GM18907 (cell line): ENCODE results near the gene RUSC2.
"Not testable (repeated sequence)": the region's sequence is repeated elsewhere in the genome, so short reads cannot be mapped to it uniquely, and the experiment has no call there.

Source experiments
- ATAC-seq: cut with Tn5 transposase; IDR thresholded peaks from one replicate; pipeline ENCODE4 v1.9.1; 2021; ENCODE audit warnings: mild to moderate bottlenecking, moderate library complexity; ENCODE audit not compliant: unreplicated experiment

Gene RUSC2

GRCh38 chr9:35493119-35493518 is 3.2 kb downstream of the RUSC2 start:
- not testable (repeated sequence) for ATAC-seq

GRCh38 chr9:35495984-35496383 is 6.1 kb downstream of the RUSC2 start:
- no peak for ATAC-seq

GRCh38 chr9:35498245-35498644 is 8.3 kb downstream of the RUSC2 start:
- ATAC-seq: not testable (repeated sequence)

- ATAC-seq: no peak
Observed at GRCh38 chr9:35499029-35499700, 9.3 kb downstream of the RUSC2 start.

GRCh38 chr9:35499701-35500030 is 9.8 kb downstream of the RUSC2 start:
- no peak for ATAC-seq

- ATAC-seq: no peak
Observed at GRCh38 chr9:35500130-35500748, 10.3 kb downstream of the RUSC2 start.

- ATAC-seq: no peak
Observed at GRCh38 chr9:35501946-35502345, 12.0 kb downstream of the RUSC2 start.

- no peak for ATAC-seq
Observed at GRCh38 chr9:35506359-35506758, 16.4 kb downstream of the RUSC2 start.

GRCh38 chr9:35508069-35508468 is 18.2 kb downstream of the RUSC2 start:
- ATAC-seq: no peak

- ATAC-seq: no peak
Observed at GRCh38 chr9:35510383-35510753, 20.5 kb downstream of the RUSC2 start.

- ATAC-seq: no peak
Observed at GRCh38 chr9:35510754-35511428, 21.0 kb downstream of the RUSC2 start.

GRCh38 chr9:35511453-35511852 is 21.5 kb downstream of the RUSC2 start:
- no peak for ATAC-seq

GRCh38 chr9:35515766-35516165 is 25.9 kb downstream of the RUSC2 start:
- no peak for ATAC-seq

GRCh38 chr9:35516479-35516878 is 26.6 kb downstream of the RUSC2 start:
- ATAC-seq: no peak

- no peak for ATAC-seq
Observed at GRCh38 chr9:35517131-35517530, 27.2 kb downstream of the RUSC2 start.

- no peak for ATAC-seq
Observed at GRCh38 chr9:35517552-35518224, 27.8 kb downstream of the RUSC2 start.

GRCh38 chr9:35518225-35518821 is 28.4 kb downstream of the RUSC2 start:
- no peak for ATAC-seq

GRCh38 chr9:35518981-35519679 is 29.2 kb downstream of the RUSC2 start:
- ATAC-seq: no peak

- no peak for ATAC-seq
Observed at GRCh38 chr9:35519692-35520363, 29.9 kb downstream of the RUSC2 start.

GRCh38 chr9:35520364-35520710 is 30.4 kb downstream of the RUSC2 start:
- no peak for ATAC-seq
